ENCODE data around the gene GMFB. TPM values are rescaled to one million over a fixed set of nuclear protein-coding genes. Genes with fewer than 3 reads are reported as not detected.
A peak's percentile ranks its signal among the peaks of the same experiment; 100 is the strongest.
"Not testable (repeated sequence)": the region's sequence is repeated elsewhere in the genome, so short reads cannot be mapped to it uniquely, and the experiment has no call there.

GMFB gene
- total RNA-seq, 6 experiments from 2014 or later, result 13.8 to 36.3 (median 22.5) TPM

DNA sequence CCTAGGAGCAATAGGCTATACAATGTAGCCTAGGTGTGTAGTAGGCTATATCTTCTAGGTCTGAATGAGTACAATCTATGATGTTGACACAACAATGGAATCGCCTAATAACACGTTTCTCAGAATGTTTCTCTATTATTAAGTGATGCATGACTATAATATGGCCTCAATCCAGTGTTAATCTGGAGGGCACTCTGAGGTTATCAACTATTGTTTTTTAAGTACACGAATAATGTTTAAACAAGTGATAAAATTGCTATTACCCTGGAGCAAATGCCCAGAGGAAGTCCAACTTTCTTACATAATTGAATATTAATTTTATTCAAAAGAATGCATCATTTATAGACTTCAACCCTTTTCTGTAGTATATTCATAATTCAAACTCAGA, 31.2 kb downstream of the GMFB start:
- intact Hi-C loops (cut with DNase I), result no loop called here
- no peaks in the 10 kb centered on the region for H3K36me3 ChIP-seq
- H3K9me3 ChIP-seq, result no peaks in the 10 kb centered on the region
- no peak overlapping the region for H3K4me3 ChIP-seq
- no peak for TF ChIP-seq POLR2A (IDR thresholded peaks at IDR 0.05)
- TF ChIP-seq, protein P1, sequence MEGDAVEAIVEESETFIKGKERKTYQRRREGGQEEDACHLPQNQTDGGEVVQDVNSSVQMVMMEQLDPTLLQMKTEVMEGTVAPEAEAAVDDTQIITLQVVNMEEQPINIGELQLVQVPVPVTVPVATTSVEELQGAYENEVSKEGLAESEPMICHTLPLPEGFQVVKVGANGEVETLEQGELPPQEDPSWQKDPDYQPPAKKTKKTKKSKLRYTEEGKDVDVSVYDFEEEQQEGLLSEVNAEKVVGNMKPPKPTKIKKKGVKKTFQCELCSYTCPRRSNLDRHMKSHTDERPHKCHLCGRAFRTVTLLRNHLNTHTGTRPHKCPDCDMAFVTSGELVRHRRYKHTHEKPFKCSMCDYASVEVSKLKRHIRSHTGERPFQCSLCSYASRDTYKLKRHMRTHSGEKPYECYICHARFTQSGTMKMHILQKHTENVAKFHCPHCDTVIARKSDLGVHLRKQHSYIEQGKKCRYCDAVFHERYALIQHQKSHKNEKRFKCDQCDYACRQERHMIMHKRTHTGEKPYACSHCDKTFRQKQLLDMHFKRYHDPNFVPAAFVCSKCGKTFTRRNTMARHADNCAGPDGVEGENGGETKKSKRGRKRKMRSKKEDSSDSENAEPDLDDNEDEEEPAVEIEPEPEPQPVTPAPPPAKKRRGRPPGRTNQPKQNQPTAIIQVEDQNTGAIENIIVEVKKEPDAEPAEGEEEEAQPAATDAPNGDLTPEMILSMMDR (IDR thresholded peaks at IDR 0.05), result no peak
- no peaks in the 10 kb centered on the region for H3K27me3 ChIP-seq
- 19% methylated on average over 3 of the region's 3 CpGs for WGBS (ENCODE audit: insufficient coverage, low coverage, low lambda C conversion rate, missing lambda C conversion rate)
- H3K27ac ChIP-seq, result no peak overlapping the region
- DNase-seq (no peak), ATAC-seq (peak in 2 of 4 donors; percentile 11 to 48)
- H3K4me1 ChIP-seq, result no peaks in the 10 kb centered on the region

DNA sequence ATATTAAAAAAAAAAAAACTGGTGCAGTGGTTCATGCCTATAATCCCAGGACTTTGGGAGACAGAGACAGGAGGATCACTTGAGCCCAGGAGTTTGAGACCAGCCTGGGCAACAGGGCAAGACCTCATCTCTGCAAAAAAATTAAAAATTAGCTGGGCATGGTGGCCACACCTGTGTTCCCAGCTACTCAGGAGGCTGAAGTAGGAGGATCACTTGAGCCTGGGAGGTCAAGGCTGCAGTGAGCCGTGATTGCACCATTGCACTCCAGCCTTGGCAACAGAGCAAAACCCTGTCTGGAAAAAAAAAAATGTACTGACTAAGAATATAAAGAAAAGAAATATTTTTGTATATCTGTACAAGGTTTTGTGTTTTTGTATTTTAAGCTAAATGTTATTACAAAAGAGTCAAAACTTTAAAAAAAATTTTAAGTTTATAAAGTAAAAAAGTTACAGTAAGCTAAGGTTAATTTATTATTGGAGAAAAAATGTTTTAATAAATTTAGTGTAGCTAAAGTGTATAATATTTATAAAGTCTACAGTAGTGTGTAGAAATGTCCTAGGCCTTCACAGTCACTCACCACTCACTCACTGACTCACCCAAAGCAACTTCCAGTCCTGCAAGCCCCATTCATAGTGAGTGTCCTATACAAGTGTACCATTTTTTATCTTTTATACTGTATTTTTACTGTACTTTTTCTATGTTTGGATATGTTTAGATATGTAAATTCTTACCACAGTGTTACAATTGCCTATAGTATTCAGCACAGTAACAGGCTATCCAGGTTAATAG, 31.8 kb downstream of the GMFB start:
- H3K27me3 ChIP-seq; H3K4me3 ChIP-seq; H3K36me3 ChIP-seq; H3K4me1 ChIP-seq; ATAC-seq; DNase-seq; H3K27ac ChIP-seq; intact Hi-C loops (cut with DNase I); H3K9me3 ChIP-seq: not testable (repeated sequence)
- WGBS (ENCODE audit: insufficient coverage, low coverage, low lambda C conversion rate, missing lambda C conversion rate), result 69% methylated on average over 1 of the region's 1 CpG

DNA sequence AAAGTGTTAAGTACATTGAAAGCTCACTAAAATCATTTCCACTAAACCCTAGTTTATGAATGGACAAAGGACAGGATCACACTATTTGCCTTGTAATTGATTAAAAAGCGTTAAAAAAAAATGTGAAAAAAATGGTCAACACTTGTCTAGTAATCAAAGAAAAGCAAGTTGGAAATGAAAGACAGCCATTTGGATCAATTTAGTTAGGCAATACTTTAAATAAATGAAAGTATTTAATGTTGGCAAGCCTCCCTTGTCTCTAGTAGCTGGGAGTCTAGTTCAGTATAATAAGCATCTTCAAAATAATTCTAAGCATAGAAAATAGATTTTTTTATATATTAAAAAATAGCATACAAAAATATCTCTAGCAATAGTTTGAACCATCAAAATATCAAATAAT, 33.4 kb downstream of the GMFB start:
- no peaks in the 10 kb centered on the region for H3K27me3 ChIP-seq
- no peak overlapping the region for H3K4me3 ChIP-seq
- no peaks in the 10 kb centered on the region for H3K36me3 ChIP-seq
- intact Hi-C loops (cut with DNase I), result no loop called here
- ATAC-seq (peak in 3 of 4 donors; percentile 45 to 63 (median 50)), DNase-seq (no peak)
- H3K27ac ChIP-seq, result no peak overlapping the region
- H3K9me3 ChIP-seq, result no peaks in the 10 kb centered on the region
- TF ChIP-seq POLR2A (IDR thresholded peaks at IDR 0.05), result no peak
- TF ChIP-seq, protein P1 (IDR thresholded peaks at IDR 0.05), result no peak
- no peaks in the 10 kb centered on the region for H3K4me1 ChIP-seq
- WGBS (ENCODE audit: insufficient coverage, low coverage, low lambda C conversion rate, missing lambda C conversion rate), result 31% methylated on average over 1 of the region's 1 CpG

DNA sequence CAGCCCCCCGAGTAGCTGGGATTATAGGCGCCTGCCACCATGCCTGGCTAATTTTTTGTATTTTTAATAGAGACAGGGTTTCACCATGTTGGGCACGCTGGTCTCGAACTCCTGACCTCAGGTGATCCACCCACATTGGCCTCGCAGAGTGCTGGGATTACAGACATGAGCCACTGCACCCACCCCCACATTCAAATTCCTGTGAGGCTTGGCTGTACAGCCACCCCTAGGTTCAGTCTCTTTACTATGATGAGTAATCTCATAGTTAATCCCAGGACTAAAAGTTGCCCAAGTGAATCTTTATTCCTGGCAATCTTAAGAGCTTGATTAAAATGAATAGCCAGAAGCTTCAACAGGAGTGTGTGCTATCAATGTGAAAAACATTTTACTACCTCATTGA, 34.8 kb downstream of the GMFB start:
- ATAC-seq, result peak in 1 of 4 donors; percentile 58
- H3K9me3 ChIP-seq, DNase-seq: not testable (repeated sequence)

DNA sequence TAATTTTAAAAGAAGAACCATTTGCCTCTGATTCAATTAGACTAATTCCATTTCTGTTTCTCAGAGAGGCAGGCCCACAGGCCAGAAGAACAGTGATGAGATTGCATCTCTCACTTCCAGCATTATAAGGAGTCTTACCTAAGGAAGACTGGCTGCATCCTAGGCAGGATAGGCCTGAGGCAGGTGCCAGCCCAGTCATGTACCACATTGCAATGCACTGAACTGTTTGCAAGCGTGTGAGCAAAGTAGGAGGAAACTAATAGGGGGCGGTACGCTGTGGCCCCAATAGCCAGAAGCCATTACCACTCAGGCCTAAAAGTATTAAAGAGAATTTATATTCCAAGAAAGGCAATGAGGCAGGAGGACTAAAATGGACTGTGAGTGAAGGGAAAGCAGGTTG, 35.5 kb downstream of the GMFB start:
- TF ChIP-seq, protein P1 (IDR thresholded peaks at IDR 0.05), result no peak
- no peak for TF ChIP-seq POLR2A (IDR thresholded peaks at IDR 0.05)
- H3K27ac ChIP-seq, result no peak overlapping the region
- intact Hi-C loops (cut with DNase I), result no loop called here
- ATAC-seq (no peak), DNase-seq (no peak)
- no peak overlapping the region for H3K4me3 ChIP-seq
- H3K36me3 ChIP-seq, result no peaks in the 10 kb centered on the region
- no peaks in the 10 kb centered on the region for H3K27me3 ChIP-seq
- no peaks in the 10 kb centered on the region for H3K4me1 ChIP-seq
- 100% methylated on average over 3 of the region's 3 CpGs for WGBS (ENCODE audit: insufficient coverage, low coverage, low lambda C conversion rate, missing lambda C conversion rate)
- H3K9me3 ChIP-seq, result no peaks in the 10 kb centered on the region

More for the DNA sequence above, 34.8 kb downstream of the GMFB start:
- H3K27me3 ChIP-seq; H3K4me1 ChIP-seq; H3K27ac ChIP-seq; H3K4me3 ChIP-seq; intact Hi-C loops (cut with DNase I); H3K36me3 ChIP-seq: not testable (repeated sequence)
- 89% methylated on average over 5 of the region's 5 CpGs for WGBS (ENCODE audit: insufficient coverage, low coverage, low lambda C conversion rate, missing lambda C conversion rate)

Measured in right lobe of liver (tissue), 6 donors.